ENCODE results near the gene C12orf56.
"Not testable (repeated sequence)": the region's sequence is repeated elsewhere in the genome, so short reads cannot be mapped to it uniquely, and the experiment has no call there.

C12orf56 gene

GRCh38 chr12:64387197-64387816, 3.3 kb downstream of the C12orf56 start:
- no peak for DNase-seq (ENCODE audit: extremely low read depth in 1 of 2, low read depth in 1 of 2)

GRCh38 chr12:64385468-64385867, 5.1 kb downstream of the C12orf56 start:
- no peak for DNase-seq (ENCODE audit: extremely low read depth in 1 of 2, low read depth in 1 of 2)

GRCh38 chr12:64385019-64385418, 5.5 kb downstream of the C12orf56 start:
- DNase-seq (ENCODE audit: extremely low read depth in 1 of 2, low read depth in 1 of 2), result no peak

GRCh38 chr12:64383675-64384074, 6.9 kb downstream of the C12orf56 start:
- DNase-seq (ENCODE audit: extremely low read depth in 1 of 2, low read depth in 1 of 2), result no peak

GRCh38 chr12:64362721-64363305, 27.7 kb downstream of the C12orf56 start:
- no peak for DNase-seq (ENCODE audit: extremely low read depth in 1 of 2, low read depth in 1 of 2)

GRCh38 chr12:64361173-64361572, 29.4 kb downstream of the C12orf56 start:
- DNase-seq (ENCODE audit: extremely low read depth in 1 of 2, low read depth in 1 of 2), result not testable (repeated sequence)

GRCh38 chr12:64356209-64356608, 34.3 kb downstream of the C12orf56 start:
- DNase-seq (ENCODE audit: extremely low read depth in 1 of 2, low read depth in 1 of 2), result not testable (repeated sequence)

GRCh38 chr12:64352181-64352580, 38.4 kb downstream of the C12orf56 start:
- no peak for DNase-seq (ENCODE audit: extremely low read depth in 1 of 2, low read depth in 1 of 2)

GRCh38 chr12:64351265-64351664, 39.3 kb downstream of the C12orf56 start:
- DNase-seq (ENCODE audit: extremely low read depth in 1 of 2, low read depth in 1 of 2), result no peak

- no peak for DNase-seq (ENCODE audit: extremely low read depth in 1 of 2, low read depth in 1 of 2)
These were observed 42.9 kb downstream of the C12orf56 start for GRCh38 chr12:64347630-64348029.

- not testable (repeated sequence) for DNase-seq (ENCODE audit: extremely low read depth in 1 of 2, low read depth in 1 of 2)
These were observed 45.9 kb downstream of the C12orf56 start for GRCh38 chr12:64344631-64345030.

GRCh38 chr12:64340546-64340945, 50.0 kb downstream of the C12orf56 start:
- not testable (repeated sequence) for DNase-seq (ENCODE audit: extremely low read depth in 1 of 2, low read depth in 1 of 2)

GRCh38 chr12:64335886-64336466, 54.6 kb downstream of the C12orf56 start:
- no peak for DNase-seq (ENCODE audit: extremely low read depth in 1 of 2, low read depth in 1 of 2)

- DNase-seq (ENCODE audit: extremely low read depth in 1 of 2, low read depth in 1 of 2), result no peak
These were observed 57.6 kb downstream of the C12orf56 start for GRCh38 chr12:64332938-64333337.

GRCh38 chr12:64332296-64332695, 58.3 kb downstream of the C12orf56 start:
- no peak for DNase-seq (ENCODE audit: extremely low read depth in 1 of 2, low read depth in 1 of 2)

- DNase-seq (ENCODE audit: extremely low read depth in 1 of 2, low read depth in 1 of 2), result not testable (repeated sequence)
These were observed 61.4 kb downstream of the C12orf56 start for GRCh38 chr12:64329031-64329710.

- DNase-seq (ENCODE audit: extremely low read depth in 1 of 2, low read depth in 1 of 2), result no peak
These were observed 65.5 kb downstream of the C12orf56 start for GRCh38 chr12:64325055-64325454.

GRCh38 chr12:64323476-64324225, 66.9 kb downstream of the C12orf56 start:
- DNase-seq (ENCODE audit: extremely low read depth in 1 of 2, low read depth in 1 of 2), result no peak

GRCh38 chr12:64323006-64323405, 67.6 kb downstream of the C12orf56 start:
- no peak for DNase-seq (ENCODE audit: extremely low read depth in 1 of 2, low read depth in 1 of 2)

- no peak for DNase-seq (ENCODE audit: extremely low read depth in 1 of 2, low read depth in 1 of 2)
These were observed 69.9 kb downstream of the C12orf56 start for GRCh38 chr12:64320611-64321010.
